Hypothalamus (tissue), 51 donors: ENCODE results near the gene RFFL.

ENCODE experiments used
- DNase-seq, 51 donors: peaks; one replicate each; lab custom pipeline; 2025; lab: John Stamatoyannopoulos, UW

The RFFL gene

DNA sequence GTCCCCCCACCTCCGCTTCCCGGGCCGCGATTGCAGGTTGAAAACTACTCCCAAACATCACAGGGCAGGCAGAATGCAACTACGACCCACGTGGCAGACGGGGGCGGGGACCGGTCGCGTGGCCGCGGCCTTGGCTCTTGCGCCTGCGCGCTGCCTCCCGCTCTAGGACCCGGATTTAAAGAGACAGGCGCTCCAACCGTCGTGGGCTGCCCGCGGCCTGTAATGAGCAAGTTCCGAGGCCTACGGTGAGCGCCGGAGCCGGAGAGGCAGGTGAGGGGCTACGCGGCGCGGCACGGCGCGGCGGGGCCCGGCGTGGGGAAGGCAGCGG lies 83.2 kb downstream of the RFFL start, which contains the start of gene LIG3:
Gene LIG3 (plus strand): TSS at position 160 of the 328 bp plus-strand sequence. CDS start 2,494 bp downstream, outside the sequence.
- peak; percentile 65 to 98 (median 88) for DNase-seq

DNA sequence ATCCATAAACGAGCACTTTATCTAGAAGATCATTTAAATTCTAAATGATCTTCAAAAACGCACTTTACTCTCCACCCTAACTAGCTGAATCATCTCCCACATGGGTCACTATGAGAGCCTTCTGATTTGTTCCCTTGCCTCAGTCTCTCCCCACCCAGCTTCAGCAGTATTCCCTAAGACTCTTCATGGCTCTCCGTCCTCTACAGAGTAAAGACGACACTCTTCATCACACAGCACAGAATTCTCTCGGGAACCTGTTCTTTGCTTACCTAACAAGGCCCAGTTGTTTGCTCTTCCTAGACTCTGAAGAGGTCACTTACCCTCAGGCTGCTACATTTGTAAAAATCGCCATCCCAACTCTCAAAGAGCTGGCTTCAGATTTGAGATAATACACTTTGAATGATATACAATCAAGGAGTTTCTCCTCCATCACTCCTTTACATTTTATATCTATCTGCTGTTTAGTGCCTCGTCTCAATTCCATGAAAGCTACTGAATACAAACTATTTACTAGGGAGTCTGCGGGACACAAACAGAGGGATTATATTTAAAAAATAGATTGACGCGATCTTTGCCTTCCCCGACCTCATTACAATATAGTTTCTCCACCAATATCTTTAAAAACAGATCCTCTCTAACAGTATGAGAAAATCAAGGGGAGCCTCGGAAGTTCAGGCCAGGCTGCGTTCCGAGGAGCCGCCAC lies 83.7 kb downstream of the RFFL start:
- DNase-seq = no peak

DNA sequence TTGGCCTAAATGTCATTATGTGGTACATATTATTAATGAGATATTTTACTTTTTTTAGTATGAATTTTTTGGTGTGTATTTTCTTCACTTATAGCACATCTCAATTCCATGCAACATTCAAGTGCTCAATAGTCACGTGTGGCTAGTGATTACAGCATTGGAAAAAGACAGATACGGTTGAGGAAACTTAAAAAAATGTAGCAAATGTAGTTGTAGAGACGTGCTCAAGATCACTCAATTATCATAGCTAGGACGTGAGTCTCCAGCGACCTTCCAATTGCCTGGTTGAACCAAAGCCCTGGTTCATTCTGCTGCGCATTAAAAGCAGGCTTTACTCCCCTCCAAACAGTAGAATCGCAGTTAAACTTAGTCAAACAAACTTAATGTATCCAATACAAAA lies 84.4 kb downstream of the RFFL start:
- DNase-seq = no peak

DNA sequence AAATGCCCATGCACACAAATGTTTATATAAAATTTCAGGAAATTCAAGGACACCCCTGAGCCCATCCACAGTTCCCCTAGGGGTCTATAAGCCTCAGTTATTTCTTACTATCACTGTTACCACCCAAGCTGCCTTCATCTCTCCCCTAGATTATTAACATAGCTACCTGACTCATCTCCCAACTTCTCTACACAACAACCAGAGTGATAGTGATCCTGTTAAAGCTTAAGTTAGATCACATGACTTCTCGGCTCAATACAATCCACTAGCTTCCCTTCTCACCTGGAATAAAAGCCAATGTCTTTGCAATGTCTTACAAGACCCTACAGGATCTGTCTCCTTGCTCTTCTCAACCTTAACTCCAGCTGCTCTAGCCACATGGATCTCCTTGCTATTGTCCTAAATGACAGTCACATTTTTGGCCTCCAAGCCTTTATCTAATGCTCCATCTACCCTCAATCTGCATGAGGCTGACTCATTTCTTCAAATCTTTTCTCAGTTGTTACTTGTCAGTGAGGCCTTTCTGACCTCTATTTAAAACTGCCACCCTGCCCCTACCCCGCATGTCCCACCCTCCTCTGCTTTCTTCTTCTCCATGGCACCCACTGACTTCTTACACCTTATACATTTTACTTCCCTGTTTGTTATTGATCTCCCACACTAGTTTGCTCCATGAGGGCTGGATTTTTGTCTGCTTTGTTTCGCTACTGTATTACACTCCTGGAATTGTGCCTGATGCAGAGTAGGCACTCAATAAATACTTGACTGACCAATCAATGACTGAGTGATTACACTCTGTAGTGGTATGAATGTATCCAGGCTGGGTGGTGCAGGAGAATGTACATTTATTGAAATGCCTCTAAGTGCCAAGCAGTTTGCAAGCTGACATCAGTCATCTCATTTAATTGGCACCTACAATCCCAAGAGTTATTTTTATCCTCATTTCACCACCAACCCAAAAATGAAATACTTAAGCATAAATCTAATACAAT lies 88.4 kb downstream of the RFFL start:
- no peak for DNase-seq

DNA sequence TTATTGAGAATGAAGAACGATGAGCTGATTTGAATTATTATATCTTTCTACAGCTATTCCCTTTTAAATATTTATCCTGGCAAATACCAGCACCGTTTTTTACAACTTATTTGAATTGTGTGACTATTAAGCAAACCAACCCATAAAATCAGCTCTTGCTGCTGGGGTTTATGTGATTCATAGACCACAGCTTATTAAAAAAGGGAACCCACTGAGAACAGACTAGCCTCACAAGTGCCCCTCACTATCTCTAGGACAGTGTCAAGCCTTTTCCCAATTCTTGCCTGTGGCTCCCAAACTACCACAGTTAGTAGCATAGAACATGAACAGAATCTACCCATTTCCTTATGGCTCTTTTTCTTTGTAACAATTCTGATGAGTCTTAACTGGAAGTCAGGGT lies 89.3 kb downstream of the RFFL start:
- DNase-seq = no peak

DNA sequence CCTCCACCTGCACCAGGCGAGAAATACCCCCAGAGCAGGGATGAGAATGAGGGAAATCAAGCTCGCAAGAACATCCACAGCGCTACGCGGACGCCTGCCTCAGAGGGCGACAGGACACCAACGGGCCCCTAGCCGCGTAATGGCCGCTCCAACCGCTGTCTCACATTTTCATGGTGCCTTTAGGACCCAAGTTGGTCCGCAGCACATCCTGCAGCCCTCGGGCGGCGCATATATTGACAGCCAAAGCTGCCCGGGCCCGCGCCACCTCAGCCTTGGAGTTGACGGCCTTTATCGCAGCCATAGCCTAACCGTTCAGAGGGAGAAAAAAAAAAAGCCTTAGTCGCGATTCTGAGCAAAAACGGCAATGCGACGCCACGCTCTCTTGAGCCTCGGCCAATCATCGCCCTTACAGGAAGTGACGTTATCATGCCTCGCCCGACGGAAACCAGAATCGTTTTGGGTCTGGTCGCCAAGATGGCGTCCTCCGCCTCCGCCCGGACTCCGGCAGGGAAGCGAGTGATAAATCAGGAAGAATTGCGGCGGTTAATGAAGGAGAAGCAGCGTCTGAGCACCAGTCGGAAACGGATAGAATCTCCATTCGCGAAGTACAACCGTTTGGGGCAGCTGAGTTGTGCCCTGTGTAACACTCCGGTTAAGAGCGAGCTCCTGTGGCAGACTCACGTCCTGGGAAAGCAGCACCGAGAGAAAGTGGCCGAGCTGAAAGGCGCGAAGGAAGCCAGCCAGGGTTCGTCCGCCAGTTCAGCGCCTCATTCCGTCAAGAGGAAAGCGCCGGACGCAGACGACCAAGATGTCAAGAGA lies 102.2 kb downstream of the RFFL start, which contains the start of the genes CCT6B and ZNF830:
Gene CCT6B (minus strand): TSS at position 368 of the 819 bp plus-strand sequence. CDS start 67 bp downstream, at position 301.
Gene ZNF830 (plus strand): TSS at position 448 of the 819 bp plus-strand sequence. CDS start 27 bp downstream, at position 475.
- peak; percentile 53 to 96 (median 83) for DNase-seq

DNA sequence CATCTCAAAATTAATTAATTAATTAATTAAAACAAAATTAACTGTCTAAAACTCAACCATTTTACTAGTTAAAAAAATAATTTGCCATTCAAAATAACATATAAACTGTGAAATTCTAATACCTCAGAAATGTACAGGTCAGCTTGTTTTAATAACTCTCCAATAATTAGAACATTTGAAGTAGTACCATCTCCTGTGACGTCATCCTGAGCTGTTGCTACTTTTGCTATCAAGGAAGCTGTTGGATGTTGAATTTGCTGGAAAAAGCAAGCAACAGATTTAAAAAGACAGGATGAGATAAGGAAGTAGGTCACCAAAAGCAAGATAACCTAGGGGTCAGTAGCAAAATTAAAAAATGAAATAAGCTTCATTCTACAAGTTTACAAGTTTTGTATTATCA lies 105.1 kb downstream of the RFFL start:
- DNase-seq = no peak
